G401 (cell line): ENCODE results near the gene TRAF3. TPM values are rescaled to one million over a fixed set of nuclear protein-coding genes. Genes with fewer than 3 reads are reported as not detected.
"Not testable (repeated sequence)": the region's sequence is repeated elsewhere in the genome, so short reads cannot be mapped to it uniquely, and the experiment has no call there.

Experiments
- DNase-seq: peaks from one replicate; pipeline ENCODE4 v3.0.0-alpha.2; 2015; ENCODE audit warnings: low spot score
- in situ Hi-C: cut with HindIII; loops from 2 replicates; pipeline ENCODE4 v1.10.0; 2016; ENCODE audit warnings: low sequenced_read_pairs, mixed read lengths
- total RNA-seq: library from RNA; depleted of rRNA; stranded (reverse); fragments of >200 nt; shearing (Covaris generic); gene quantifications from 2 replicates; pipeline ENCODE4 v1.2.3, GENCODE V29; 2014

The TRAF3 gene
- total RNA-seq, 1 experiment from 2014 or later: 45.5 TPM

DNA sequence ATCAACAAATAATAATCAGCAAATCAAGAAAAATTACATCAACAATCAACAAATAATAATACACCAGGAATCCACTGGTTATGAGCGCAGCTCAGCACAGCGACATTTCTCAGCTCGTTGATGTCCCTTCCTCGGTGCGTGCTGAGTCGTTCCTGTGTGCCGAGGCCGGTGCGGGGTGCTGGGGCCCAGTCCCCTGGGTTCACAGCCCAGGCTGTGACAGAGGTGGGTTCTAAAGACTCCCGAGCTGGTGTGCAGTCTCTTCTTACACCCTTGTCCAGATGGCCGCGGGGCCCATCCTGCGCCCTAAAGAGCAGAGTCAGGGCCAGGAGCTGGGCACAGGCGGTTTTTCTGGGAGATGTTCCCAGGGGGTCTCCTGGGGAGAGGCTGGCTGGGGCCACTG lies 26.9 kb upstream of the TRAF3 start:
- no peak for DNase-seq
- in situ Hi-C loops: no loop called here

DNA sequence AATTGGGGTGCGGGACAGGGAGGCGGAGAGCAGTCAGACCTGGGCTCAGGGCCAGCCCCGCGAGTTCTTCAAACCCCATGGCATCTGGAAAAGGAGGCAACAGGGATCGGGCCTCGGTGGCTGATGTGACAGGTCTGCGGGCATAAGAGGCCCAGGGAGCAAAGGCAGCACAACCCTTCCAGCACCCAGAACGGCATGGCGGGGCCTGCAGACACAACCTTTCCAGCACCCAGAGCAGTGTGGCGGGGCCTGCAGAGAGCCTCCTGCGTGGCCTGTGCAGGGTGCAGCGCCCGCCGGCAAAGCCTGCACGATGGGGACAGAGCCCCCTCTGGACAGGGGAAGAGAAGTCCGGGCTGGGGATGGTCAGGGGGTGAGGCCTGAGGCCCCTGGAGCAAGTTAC lies 26.2 kb upstream of the TRAF3 start:
- no peak for DNase-seq
- in situ Hi-C loops: no loop called here

DNA sequence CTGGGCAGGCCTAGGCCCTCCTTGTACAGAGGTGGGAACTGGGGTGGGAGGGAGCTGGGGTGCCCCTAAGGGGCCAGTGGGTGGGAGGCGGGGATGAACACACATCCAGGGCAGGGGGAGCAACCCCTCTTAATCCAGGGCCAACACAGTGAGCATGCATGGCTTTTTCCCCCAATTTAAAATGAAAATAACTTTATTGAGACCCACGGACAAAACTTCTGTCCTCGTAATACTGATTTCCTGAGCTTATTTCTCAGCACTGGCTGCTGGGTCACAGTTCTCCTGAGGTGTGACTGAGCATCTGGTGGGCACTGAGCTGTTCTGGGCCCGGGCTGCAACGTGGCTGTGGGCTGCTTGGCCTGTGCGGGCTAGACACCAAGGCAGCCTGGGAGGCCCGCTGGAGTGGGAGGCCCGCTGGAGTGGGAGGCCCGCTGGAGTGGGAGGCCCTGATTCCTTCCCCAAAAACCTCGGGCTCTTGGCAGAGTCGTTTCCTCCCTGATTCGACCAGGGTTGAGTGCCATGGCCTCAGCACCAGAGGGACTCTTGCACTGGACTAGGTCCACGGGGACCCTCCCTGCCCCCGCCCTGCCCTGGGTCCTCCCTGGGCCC lies 24.9 kb upstream of the TRAF3 start:
- in situ Hi-C loops: no loop called here
- DNase-seq: no peak

DNA sequence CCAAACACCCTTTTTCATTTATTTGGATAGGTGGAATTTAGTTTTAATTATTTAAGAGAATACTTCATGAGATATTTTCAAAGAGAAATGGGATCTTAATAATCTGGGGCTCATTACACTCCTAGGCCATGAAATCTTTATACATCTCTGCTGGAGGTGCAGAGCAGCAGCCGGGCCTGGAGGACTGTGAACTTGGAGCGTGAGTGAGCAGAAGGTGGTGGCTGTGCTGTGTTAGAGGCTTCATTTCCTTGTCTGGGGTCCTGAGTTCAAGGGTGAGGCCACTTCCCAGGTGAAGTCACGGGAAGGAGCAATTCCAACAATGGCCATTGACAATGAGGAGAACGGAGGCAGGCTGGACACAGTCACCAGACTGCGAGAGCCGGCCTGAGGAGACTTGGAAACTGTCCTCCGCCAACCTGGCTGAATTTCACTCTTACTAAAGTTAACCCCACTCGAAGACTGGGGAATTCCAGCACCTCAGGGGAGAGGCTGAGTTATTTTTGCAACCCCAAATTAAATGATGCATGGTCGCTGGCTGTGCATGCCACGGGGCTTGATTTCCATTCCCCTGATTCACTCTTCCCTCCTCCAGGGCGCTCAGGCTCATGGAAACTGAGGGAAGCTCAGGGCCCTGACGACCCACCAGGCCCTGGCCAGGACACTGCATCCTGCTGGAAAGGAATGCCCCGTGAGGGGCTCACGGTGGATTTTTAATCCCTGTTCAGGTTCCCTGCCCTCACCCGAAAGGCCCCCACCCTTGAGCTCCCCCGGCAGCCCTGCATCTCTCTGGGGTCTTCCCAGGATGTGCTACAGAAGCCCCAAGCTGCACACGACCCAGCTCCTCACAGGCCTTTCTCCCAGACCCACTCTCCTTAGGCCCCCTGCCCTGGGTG lies 22.6 kb upstream of the TRAF3 start:
- no peak for DNase-seq
- in situ Hi-C loops: no loop called here

DNA sequence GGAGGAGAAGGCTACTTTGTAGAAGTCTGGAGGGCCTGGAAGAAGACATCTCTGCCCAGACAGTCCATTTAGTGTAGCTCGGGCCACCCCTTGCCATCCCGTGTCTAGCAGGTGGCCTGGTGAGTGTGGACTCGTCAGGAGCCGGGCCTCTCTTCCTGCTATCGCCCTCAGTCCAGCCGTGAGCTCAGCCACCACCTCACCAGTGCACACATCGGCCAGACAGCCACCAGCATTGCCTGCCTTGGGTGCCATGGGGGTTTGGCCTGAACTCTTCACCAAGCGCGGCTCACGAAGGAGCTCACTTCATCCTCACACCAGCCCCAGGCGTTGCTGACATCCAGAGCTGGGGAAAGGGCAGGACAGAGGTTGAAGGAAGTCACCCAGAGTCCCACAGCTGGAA lies 19.6 kb upstream of the TRAF3 start:
- in situ Hi-C loops: no loop called here

DNA sequence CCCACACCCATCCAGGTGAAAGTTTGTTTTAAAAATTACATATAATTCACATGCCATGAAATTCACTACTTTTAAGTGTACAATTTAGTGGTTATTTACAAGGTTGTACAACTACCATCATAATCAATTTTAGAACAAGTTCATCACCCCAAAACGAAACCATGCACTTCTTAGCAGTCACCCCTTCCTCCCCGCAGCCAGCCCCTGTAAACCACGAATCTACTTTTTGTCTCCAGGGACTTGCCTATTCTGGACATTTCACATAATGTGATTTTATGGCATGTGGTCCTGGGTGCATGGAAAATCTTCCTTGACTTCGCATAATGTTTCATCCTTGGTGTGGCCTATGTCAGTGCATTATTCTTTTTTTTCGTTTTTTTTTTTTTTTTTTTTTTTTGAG lies 19.2 kb upstream of the TRAF3 start:
- in situ Hi-C loops: no loop called here
- DNase-seq: no peak

More for the DNA sequence above, 19.6 kb upstream of the TRAF3 start:
- DNase-seq: no peak

DNA sequence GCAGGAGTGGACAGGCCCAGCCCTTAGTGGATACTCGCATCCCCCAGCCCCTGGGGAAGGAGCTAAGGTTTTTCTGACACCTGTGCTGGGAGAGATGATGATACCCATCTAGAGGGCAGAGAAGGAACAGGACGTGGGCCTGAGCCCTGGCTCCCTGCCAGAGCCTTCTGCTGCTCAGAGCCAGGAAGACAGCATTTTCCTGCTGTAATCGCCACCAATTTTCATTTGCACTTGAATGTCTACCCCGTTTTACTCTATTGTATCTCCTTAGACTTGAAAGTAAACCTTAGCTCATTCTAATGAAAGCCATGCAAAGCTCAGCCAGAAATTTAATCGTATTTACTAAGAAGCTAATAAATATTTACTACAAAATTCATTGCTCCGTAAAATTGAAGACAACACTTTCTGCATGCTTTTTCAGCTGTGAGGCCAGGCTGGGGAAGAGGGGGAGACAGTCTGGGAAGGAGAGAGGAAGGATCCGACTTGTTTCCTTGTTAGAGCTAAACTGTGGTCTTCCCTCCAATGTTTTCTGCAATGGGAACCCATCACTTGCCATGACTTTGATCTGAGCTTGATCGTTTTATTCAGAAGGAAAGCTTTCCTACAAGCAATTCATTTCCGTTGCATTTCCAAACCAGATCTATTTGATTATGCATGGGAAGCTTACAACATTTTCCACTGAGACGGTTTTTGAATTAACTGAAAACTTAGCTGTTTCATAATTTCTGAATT lies 17.6 kb upstream of the TRAF3 start:
- no peak for DNase-seq

DNA sequence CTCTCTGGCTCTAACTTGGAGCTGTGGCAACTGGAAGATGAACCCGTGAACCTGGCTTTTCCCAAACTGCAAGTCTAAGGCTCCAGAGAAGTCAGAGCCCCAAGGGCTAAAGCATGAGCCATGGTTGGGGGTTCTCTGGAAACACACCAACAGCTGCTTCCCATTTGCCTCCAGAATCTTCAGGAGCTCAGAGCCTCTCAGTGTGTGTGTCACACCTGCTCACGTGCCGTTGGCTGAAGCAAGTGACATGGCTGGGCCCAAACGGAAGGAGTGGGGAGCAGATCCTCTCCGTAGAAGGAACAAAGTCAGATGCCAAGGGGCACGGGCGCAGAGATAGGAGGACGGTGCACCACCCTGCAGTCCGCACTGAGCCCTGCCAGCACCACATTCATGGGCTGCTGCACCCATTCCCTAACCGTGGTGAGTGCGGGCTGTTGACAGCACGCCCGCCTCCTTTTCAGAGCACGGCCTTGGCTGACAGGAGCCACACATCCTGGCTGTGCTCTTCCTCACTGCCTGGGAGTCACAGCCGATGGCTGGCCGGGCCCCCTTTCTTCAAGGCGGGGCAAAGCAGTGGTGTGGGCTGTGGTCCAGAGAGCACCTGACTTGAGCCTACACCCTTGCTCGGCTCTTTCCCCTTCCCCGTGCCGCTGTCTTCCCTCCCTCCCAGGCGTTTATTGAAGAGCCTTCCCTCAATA lies 16.6 kb upstream of the TRAF3 start:
- in situ Hi-C loops: no loop called here
- no peak for DNase-seq

More for the DNA sequence above, 17.6 kb upstream of the TRAF3 start:
- in situ Hi-C loops: no loop called here

DNA sequence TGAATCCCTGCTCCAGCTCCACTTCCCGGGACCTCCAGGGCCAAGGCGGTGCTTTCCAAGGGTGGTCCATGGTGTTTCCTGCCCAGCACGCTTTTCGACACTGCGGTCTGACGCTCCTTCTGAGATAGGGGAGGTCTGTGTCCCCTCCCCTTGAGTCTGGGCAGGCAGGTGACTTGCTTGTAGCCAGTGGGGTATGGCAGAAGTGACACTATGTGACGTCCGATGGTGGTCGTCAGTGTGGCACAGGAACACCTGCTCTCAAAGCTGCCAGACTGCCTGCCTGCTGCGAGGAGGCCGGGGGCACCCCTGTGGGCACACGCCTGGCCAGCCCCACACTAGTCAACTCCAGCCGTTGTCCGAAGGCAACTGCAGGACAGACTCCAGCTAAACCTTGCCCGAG lies 16.0 kb upstream of the TRAF3 start:
- DNase-seq: no peak
- in situ Hi-C loops: no loop called here

DNA sequence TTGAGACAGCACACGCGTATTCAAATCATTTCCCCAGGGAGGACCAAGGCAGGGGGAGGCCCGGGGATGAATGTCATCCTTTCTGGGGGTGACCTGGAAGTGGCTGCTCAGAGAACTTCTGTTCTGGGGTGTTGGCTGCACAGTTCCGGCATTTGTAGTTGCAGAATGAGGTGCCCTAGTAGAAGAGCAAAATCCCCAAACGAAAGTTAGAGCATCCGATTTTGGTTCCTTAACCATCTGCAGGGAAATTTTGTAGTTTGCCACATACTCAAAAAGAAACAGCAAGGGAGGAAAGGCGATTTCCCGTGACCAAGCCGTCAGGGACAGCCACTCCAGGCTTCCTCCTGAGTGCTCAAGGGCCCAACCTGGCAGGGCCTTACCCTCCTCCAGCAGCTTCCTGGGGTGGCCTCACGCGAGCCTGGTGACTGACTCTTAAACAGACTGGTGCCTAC lies 13.0 kb upstream of the TRAF3 start:
- in situ Hi-C loops: no loop called here
- no peak for DNase-seq

DNA sequence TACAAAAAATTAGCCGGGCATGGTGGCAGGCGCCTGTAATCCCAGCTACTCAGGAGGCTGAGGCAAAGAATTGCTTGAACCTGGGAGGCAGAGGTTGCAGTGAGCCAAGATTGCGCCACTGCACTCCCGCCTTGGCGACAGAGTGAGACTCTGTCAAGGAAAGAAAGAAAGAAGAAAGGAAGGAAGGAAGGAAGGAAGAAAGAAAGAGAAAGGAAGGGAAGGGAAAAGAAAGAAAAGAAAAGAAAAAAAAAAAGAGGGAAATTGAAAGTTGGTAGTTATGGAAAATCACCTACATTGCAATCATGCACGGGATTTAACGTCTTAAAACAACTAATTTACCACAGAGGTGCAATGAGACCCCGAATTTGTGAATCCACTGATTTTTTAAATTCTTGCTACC lies 11.5 kb upstream of the TRAF3 start:
- DNase-seq, in situ Hi-C loops: not testable (repeated sequence)

DNA sequence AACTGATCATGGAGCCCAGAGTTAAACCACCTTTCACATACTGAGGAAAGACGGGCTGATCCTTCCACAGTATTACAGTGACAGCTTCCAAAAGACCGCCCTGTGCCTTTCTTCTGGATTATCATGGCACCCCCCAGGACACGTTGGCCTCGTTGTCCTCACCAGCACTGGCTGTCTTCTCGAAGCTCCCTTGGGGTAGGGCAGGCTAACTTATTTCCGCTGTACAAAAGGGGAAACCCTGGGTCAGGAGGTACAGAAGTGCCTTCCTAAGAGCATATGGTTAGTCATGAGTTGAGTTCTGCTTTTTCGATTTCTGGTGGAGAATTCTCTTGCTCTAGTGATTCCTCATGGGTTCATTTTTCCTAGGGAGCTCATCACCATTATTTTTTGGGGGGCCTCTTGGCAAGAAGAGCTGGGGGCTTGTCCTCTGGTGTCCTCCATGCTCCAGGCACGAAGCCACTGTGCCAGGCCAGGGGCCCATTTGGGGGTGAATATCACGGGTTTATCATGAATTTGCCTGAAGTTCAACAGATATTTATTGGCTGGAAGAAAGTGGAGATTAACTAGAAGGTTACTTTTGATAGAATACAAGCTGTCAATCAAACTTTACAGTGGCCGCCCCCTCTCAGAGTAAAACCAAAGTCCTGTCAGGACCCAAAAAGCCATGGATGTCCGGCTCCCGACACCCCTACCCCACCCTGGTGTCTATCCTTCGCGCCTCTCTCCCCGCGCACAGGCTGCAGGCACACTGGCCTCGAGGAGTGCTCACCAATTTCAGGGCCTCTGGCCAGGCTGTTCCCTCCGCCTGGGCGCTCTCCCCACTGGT lies 8.8 kb upstream of the TRAF3 start:
- DNase-seq: no peak

DNA sequence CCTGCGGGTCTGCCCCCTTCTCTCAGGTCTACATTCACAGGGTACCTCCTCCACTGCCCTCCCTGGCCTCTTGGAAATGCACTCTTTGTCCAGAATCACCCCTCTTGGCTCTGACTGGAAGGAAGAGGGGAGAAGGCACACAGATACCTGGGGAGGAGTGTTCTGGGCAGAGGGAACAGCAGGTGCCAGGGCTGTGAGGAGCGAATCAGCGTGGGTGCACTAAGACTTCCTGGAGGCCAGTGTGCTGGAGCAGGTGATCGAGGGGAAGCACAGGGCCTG lies 8.3 kb upstream of the TRAF3 start:
- in situ Hi-C loops: no loop called here
- DNase-seq: no peak

More for the DNA sequence above, 8.8 kb upstream of the TRAF3 start:
- in situ Hi-C loops: no loop called here

DNA sequence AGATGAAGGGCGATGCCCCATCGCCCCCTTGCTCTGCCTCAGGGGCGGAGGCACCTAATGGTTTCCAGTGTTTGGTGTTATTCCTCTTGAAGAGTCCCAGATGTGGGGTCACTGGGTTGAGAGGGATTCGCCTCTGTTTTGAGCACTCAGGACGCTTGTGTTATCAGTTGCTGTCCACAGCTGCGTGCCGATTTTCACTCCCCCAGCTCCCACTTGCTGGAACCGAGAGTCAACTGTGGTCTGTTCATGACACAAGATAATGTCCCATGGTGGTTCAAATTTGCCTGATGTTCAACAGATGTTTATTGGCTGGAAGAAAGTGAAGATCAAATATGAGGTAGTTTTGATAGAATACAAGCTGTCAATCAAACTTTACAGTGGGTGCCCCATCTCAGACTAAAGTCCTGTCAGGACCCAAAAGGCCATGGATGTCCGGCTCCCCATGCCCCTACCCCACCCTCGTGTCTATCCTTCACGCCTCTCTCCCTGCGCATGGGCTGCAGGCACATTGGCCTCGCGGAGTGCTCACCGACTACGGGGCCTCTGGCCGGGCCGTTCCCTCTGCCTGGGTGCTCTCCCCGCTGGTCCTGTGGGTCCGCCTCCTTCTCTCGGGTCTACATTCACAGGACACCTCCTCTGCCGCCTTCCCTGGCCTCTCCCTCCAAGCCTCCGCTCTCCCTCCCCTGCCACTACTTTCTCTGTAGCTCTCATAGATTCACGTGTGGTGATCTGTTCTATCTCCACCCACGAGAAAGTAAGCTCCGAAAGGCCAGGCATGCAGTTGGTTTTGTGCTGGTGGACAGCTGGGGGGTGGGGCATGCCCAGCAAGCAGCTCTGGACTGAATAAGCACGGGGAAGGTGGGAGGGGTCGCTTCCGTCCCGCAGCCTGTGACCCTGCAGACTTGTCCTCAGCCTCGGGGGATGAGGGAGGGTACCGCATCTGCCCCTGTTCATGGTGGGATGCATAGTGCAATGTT lies 6.8 kb upstream of the TRAF3 start:
- in situ Hi-C loops: no loop called here
- no peak for DNase-seq

DNA sequence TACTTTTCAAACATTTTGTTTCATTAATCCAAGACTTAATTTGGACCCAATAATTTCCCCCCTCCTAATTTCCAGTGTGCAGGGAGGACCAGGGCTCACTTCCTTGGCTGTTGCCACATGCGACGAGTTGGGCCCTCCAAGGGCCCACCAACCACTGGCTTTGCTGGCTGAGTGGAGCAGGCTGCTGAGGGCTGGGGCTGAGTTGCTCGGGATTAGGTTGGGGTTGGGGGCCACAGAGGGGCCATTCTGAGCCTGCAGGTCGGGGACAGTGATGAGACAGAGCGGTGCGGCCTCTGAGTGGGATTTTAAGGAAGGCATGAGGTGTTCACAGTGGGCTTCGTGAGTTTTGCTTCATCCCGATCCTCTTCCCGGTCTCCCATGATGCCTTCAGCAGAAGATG lies 6.1 kb upstream of the TRAF3 start:
- in situ Hi-C loops: no loop called here

DNA sequence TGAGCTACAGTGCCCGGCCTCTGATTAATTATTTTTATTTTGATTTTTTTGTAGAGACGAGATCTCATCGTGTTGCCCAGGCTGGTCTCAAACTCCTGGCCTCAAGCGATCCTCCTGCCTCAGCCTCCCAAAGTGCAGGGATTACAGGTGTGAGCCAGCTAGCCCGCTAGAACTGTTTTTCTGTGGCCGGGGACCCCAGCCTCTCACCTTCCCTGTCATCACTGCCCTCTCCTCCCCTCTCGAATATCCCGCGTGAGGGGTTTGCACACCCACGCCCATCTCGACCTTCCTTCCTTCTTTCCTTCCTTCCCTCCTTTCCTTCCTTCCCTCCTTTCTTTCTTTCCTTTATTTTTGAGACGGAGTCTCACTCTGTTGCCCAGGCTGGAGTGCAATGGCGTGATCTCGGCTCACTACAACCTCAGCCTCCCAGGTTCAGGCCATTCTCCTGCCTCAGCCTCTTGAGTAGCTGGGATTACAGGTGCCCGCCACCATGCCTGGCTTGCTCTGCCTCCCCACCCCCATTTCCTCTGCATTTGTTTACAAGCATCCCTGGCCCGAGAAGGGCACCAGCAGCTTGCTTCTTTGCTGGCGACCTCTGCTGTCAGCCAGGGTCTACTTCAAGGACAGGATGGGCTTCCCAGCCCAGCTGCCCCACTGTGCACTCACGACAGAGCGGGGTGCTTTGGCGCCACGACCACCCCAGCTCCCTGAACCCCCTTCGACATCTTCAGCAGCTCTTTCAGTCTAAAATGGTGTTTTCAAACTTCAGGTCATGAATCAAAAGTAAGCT lies 4.3 kb upstream of the TRAF3 start:
- in situ Hi-C loops: no loop called here
- no peak for DNase-seq

More for the DNA sequence above, 6.1 kb upstream of the TRAF3 start:
- no peak for DNase-seq
